CD14-positive monocyte (primary cell): ENCODE measurements around the gene OR8G1. TPM values are rescaled to one million over a fixed set of nuclear protein-coding genes. Genes with fewer than 3 reads are reported as not detected.

Experiments used
- DNase-seq, 3 donors: peaks; one replicate each; pipeline ENCODE4 v3.0.0-alpha.2; 2011 to 2022
- H2AFZ ChIP-seq: 2 replicates; pipeline ENCODE4 v1.6.0; 2012; ENCODE audit warnings: mild to moderate bottlenecking, low read depth, low read length, inconsistent platforms; ENCODE audit not compliant: insufficient read depth, poor library complexity, severe bottlenecking
- H3K27ac ChIP-seq, 2 donors: 1 replicate in 1 of 2; 2 replicates in 1 of 2; pipeline ENCODE4 v1.5.1; 2012 to 2013; ENCODE audit warnings: low read length in 2 of 2, control low read depth in 1 of 2, inconsistent platforms in 1 of 2, low read depth in 1 of 2, mild to moderate bottlenecking in 1 of 2
- H3K27me3 ChIP-seq, 2 donors: one replicate each; pipeline versions ENCODE4 v1.6.0 to v1.6.1; 2011 to 2013; ENCODE audit warnings: low read length in 2 of 2; ENCODE audit not compliant: control insufficient read depth in 2 of 2, insufficient read depth in 2 of 2
- H3K36me3 ChIP-seq, 2 donors: replicated peaks in 1 of 2; 1 replicate in 1 of 2; 2 replicates in 1 of 2; pipeline versions ENCODE4 v1.5.1 to v1.6.1; 2012 to 2013; ENCODE audit warnings: low read length in 2 of 2, control low read depth in 1 of 2, inconsistent platforms in 1 of 2, mild to moderate bottlenecking in 1 of 2; ENCODE audit not compliant: insufficient read depth in 2 of 2, control insufficient read depth in 1 of 2
- H3K4me1 ChIP-seq, 2 donors: 1 replicate in 1 of 2; 2 replicates in 1 of 2; pipeline versions ENCODE4 v1.5.1 to v1.6.1; 2012 to 2013; ENCODE audit warnings: low read length in 2 of 2, control low read depth in 1 of 2, inconsistent platforms in 1 of 2, mild to moderate bottlenecking in 1 of 2, moderate library complexity in 1 of 2; ENCODE audit not compliant: insufficient read depth in 2 of 2, control insufficient read depth in 1 of 2
- H3K4me2 ChIP-seq: replicated peaks from 2 replicates; pipeline ENCODE3; 2012; ENCODE audit warnings: low read length, moderate library complexity, mild to moderate bottlenecking; ENCODE audit not compliant: poor library complexity, severe bottlenecking; ENCODE audit errors: extremely low read depth
- H3K4me3 ChIP-seq, 3 experiments: fragments of 200-600 bp in 1 of 3; sonication (generic) in 1 of 3; replicated peaks in 1 of 3; 1 replicate in 2 of 3; 2 replicates in 1 of 3; pipeline ENCODE4 v1.5.1; 2011 to 2013; ENCODE audit warnings: low read length in 3 of 3, mild to moderate bottlenecking in 3 of 3, control low read depth in 2 of 3, low read depth in 2 of 3, inconsistent platforms in 1 of 3, moderate library complexity in 1 of 3
- H3K79me2 ChIP-seq: 2 replicates; pipeline ENCODE4 v1.6.0; 2012; ENCODE audit warnings: mild to moderate bottlenecking, control low read depth, inconsistent platforms, low read length, moderate library complexity; ENCODE audit not compliant: insufficient read depth
- H3K9ac ChIP-seq: 2 replicates; pipeline ENCODE4 v1.6.0; 2017; ENCODE audit warnings: low read length, mild to moderate bottlenecking; ENCODE audit not compliant: insufficient read depth, poor library complexity, severe bottlenecking
- H3K9me3 ChIP-seq, 2 donors: replicated peaks in 1 of 2; 1 replicate in 1 of 2; 2 replicates in 1 of 2; pipeline versions ENCODE4 v1.5.1 to v1.6.1; 2012 to 2013; ENCODE audit warnings: low read length in 2 of 2, control low read depth in 1 of 2; ENCODE audit not compliant: control insufficient read depth in 1 of 2, insufficient read depth in 1 of 2
- H4K20me1 ChIP-seq: 2 replicates; pipeline ENCODE4 v1.6.0; 2012; ENCODE audit warnings: mild to moderate bottlenecking, low read length, control low read depth, moderate library complexity; ENCODE audit not compliant: insufficient read depth
- H3K27ac Mint-ChIP-seq, 7 donors: one replicate each; pipeline ENCODE4 v1.8.0; 2020; ENCODE audit warnings: mild to moderate bottlenecking in 7 of 7, mixed read lengths in 7 of 7, moderate library complexity in 6 of 7, inconsistent platforms in 2 of 7
- H3K27me3 Mint-ChIP-seq, 3 donors: one replicate each; pipeline ENCODE4 v1.8.0; 2021 to 2022; ENCODE audit warnings: low read depth in 3 of 3, mild to moderate bottlenecking in 3 of 3, mixed read lengths in 3 of 3, moderate library complexity in 3 of 3, inconsistent platforms in 1 of 3
- H3K36me3 Mint-ChIP-seq, 2 donors: one replicate each; pipeline ENCODE4 v1.8.0; 2020; ENCODE audit warnings: mixed read lengths in 2 of 2, inconsistent platforms in 1 of 2, mild to moderate bottlenecking in 1 of 2
- H3K4me1 Mint-ChIP-seq: one replicate; pipeline ENCODE4 v1.8.0; 2020; ENCODE audit warnings: mild to moderate bottlenecking, mixed read lengths
- H3K4me3 Mint-ChIP-seq, 2 donors: one replicate each; pipeline ENCODE4 v1.8.0; 2020; ENCODE audit warnings: mild to moderate bottlenecking in 2 of 2, mixed read lengths in 2 of 2, moderate library complexity in 1 of 2
- H3K9me3 Mint-ChIP-seq, 7 donors: one replicate each; pipeline ENCODE4 v1.8.0; 2020 to 2022; ENCODE audit warnings: mixed read lengths in 7 of 7, mild to moderate bottlenecking in 6 of 7, moderate library complexity in 6 of 7, inconsistent platforms in 2 of 7
- WGBS: methylation state at CpG from one replicate; pipeline ENCODE4 v1.1.5; 2013; ENCODE audit warnings: missing lambda C conversion rate; ENCODE audit not compliant: insufficient coverage; 5-methylcytosine and 5-hydroxymethylcytosine counted together
- intact Hi-C, 2 donors: fragments of 100-400 bp; cut with micrococcal nuclease; formaldehyde crosslinking; loops; one replicate each; pipeline versions ENCODE4 v1.15.0 to v1.15.1; 2023
- polyA plus RNA-seq, 3 donors: library from polyadenylated mRNA; depleted of rRNA in 1 of 3; unstranded in 2 of 3; stranded (reverse) in 1 of 3; fragments of 300-500 nt in 2 of 3; fragments of >200 nt in 1 of 3; fragmentation: Illumina TruSeq in 2 of 3; gene quantifications; 1 replicate in 2 of 3; 2 replicates in 1 of 3; pipeline ENCODE4 v1.2.3, GENCODE V29; 2012 to 2021
- TF ChIP-seq, protein P1 (sequence below): fragments of 200-600 bp; IDR thresholded peaks from one replicate; pipeline ENCODE4 v1.8.0; 2022; ENCODE audit warnings: antibody characterized with exemption, mild to moderate bottlenecking

OR8G1 gene
- polyA plus RNA-seq, 3 donors: not detected

DNA sequence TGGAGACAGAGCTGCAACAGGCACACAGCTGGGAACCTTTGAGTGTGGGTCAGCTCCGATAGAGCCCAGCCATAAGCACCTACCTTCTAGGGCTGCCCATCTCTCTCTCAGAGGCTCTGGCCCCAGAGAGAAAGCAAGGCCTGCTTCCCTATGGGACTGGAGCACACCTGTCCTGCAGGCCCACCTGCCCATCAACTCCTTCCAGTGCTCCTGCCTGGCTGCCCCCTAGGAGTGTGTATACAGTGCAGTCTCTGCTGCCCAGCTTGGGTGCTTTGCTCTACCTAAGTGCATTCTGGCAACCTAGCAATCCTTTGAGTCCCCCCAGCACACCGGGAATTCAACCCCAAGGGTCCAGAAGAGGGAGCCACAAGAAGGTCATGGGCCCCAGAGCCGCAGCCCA lies 36.3 kb downstream of the OR8G1 start:
- no peak overlapping the region for H3K4me2 ChIP-seq
- H2AFZ ChIP-seq: no peak overlapping the region
- no peaks in the 10 kb centered on the region for H3K4me1 ChIP-seq
- DNase-seq: no peak
- H3K27ac Mint-ChIP-seq: peak overlapping the region in 1 of 7 donors; percentile 21
- no peaks in the 10 kb centered on the region for H3K36me3 ChIP-seq
- H3K27ac ChIP-seq: no peak overlapping the region
- no peaks in the 10 kb centered on the region for H3K27me3 ChIP-seq
- no peak overlapping the region for H3K4me3 ChIP-seq
- no peak overlapping the region for H3K9ac ChIP-seq
- TF ChIP-seq, protein P1, sequence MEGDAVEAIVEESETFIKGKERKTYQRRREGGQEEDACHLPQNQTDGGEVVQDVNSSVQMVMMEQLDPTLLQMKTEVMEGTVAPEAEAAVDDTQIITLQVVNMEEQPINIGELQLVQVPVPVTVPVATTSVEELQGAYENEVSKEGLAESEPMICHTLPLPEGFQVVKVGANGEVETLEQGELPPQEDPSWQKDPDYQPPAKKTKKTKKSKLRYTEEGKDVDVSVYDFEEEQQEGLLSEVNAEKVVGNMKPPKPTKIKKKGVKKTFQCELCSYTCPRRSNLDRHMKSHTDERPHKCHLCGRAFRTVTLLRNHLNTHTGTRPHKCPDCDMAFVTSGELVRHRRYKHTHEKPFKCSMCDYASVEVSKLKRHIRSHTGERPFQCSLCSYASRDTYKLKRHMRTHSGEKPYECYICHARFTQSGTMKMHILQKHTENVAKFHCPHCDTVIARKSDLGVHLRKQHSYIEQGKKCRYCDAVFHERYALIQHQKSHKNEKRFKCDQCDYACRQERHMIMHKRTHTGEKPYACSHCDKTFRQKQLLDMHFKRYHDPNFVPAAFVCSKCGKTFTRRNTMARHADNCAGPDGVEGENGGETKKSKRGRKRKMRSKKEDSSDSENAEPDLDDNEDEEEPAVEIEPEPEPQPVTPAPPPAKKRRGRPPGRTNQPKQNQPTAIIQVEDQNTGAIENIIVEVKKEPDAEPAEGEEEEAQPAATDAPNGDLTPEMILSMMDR: no peak
- 100% methylated on average over 1 of the region's 3 CpGs for WGBS
- no peaks in the 10 kb centered on the region for H3K36me3 Mint-ChIP-seq
- H3K79me2 ChIP-seq: no peaks in the 10 kb centered on the region
- no peaks in the 10 kb centered on the region for H3K9me3 ChIP-seq
- peaks cover 7% of the 10 kb centered on the region for H3K4me1 Mint-ChIP-seq
- no peak overlapping the region for H3K4me3 Mint-ChIP-seq
- peaks cover 0 to 2% (median 1%) of the 10 kb centered on the region in 3 donors for H3K27me3 Mint-ChIP-seq
- H3K9me3 Mint-ChIP-seq: peaks cover 0 to 2% (median 0%) of the 10 kb centered on the region in 7 donors
- intact Hi-C loops: loop anchor here in 1 of 2 donors (10.0 kb wide), 1 partner anchor 202 kb away; no protein-coding TSS in a partner anchor
- no peaks in the 10 kb centered on the region for H4K20me1 ChIP-seq

DNA sequence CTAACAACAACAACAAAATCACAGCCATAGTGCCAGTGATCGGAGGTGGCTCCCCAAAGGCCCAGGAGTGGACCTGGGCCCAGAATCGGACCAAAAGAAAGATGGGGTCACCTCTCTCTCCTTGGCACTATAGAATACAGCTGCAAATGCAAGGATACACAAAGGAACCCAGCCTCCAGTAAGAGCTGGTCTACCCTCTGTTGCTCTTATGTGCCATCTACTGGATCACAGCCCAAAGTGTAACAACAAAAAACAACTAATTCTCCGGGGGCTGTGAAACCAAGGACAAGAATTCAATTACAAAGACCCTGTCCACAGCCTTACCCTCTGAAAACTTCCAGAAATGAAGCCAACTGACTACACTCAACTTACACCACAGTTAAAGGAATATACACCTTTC lies 36.9 kb downstream of the OR8G1 start:
- Histone ChIP-seq H4K20me1 (no peaks in the 10 kb centered on the region), H3K4me3 (no peak overlapping the region), H3K9ac (no peak overlapping the region), H3K79me2 (no peaks in the 10 kb centered on the region), H3K27ac (no peak overlapping the region), H3K27me3 (no peaks in the 10 kb centered on the region), H3K9me3 (no peaks in the 10 kb centered on the region), H3K4me2 (no peak overlapping the region), H3K36me3 (no peaks in the 10 kb centered on the region), H3K4me1 (no peaks in the 10 kb centered on the region), H2AFZ (no peak overlapping the region)
- no peak for DNase-seq
- peaks cover 7% of the 10 kb centered on the region for H3K4me1 Mint-ChIP-seq
- H3K4me3 Mint-ChIP-seq: no peak overlapping the region
- 71% methylated on average over 3 of the region's 3 CpGs for WGBS
- no peaks in the 10 kb centered on the region for H3K36me3 Mint-ChIP-seq
- TF ChIP-seq, protein P1: no peak
- peak overlapping the region in 1 of 7 donors; percentile 21 for H3K27ac Mint-ChIP-seq
- peaks cover 0 to 3% (median 0%) of the 10 kb centered on the region in 7 donors for H3K9me3 Mint-ChIP-seq
- peaks cover 0 to 2% (median 1%) of the 10 kb centered on the region in 3 donors for H3K27me3 Mint-ChIP-seq
- intact Hi-C loops: loop anchor here in 1 of 2 donors (10.0 kb wide), 1 partner anchor 203 kb away; no protein-coding TSS in a partner anchor
